HG02885 (cell line): ENCODE data around the gene AR.
"Not testable (repeated sequence)": the region's sequence is repeated elsewhere in the genome, so short reads cannot be mapped to it uniquely, and the experiment has no call there.

ENCODE experiments used
- ATAC-seq: cut with Tn5 transposase; IDR thresholded peaks from one replicate; pipeline ENCODE4 v1.9.1; 2021; ENCODE audit warnings: mild to moderate bottlenecking; ENCODE audit not compliant: unreplicated experiment, poor library complexity

AR gene

GRCh38 chrX:67622053-67622585 is 78.3 kb downstream of the AR start:
- no peak for ATAC-seq

DNA sequence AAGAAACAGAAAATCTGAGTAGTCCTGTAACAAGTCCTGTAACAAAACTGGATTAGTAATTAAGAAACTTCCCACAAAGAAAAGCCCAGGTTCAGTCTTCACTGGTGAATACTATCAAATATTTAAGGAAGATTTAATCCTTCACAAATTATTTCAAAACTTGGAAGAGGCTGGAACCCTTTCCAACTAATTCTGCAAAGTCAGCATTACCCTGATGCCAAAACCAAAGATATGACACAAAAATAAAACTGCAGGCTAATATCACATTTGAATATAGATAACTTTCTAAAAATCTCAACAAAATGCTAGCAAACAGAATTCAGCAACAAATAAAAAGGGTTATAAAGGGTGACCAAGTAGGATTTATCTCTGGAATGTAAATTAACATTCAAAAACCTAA is 80.5 kb downstream of the AR start:
- ATAC-seq, result no peak

DNA sequence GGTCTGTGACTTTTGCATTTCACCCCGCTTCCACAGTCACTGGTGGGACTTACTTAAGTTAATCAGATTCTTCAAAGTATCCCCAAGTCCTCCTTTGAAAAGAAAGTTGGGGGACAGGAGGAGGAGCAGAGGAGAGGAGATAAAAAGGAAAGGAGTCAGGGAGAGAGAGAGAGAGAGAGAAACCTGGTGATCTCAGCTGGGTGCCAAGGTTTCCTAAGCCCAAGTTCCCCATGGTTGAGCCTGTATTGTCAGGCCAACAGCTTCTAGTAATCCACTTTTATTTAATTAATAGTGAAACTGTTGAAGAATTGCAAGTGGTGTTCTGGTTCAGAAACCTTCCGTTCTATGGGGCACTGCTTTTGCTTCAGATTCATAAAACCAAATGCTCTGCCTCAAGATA is 91.6 kb downstream of the AR start:
- ATAC-seq, result no peak

GRCh38 chrX:67636532-67636931 is 92.7 kb downstream of the AR start:
- no peak for ATAC-seq

DNA sequence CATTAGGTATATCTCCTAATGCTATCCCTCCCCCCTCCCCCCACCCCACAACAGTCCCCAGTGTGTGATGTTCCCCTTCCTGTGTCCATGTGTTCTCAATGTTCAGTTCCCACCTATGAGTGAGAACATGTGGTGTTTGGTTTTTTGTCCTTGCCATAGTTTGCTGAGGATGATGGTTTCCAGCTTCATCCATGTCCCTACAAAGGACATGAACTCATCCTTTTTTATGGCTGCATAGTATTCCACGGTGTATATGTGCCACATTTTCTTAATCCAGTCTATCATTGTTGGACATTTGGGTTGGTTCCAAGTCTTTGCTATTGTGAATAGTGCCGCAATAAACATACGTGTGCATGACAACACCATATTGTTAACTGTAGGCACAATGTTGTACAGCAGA is 93.5 kb downstream of the AR start:
- not testable (repeated sequence) for ATAC-seq

- ATAC-seq, result no peak
These were observed 104.5 kb downstream of the AR start for GRCh38 chrX:67648361-67648760.

DNA sequence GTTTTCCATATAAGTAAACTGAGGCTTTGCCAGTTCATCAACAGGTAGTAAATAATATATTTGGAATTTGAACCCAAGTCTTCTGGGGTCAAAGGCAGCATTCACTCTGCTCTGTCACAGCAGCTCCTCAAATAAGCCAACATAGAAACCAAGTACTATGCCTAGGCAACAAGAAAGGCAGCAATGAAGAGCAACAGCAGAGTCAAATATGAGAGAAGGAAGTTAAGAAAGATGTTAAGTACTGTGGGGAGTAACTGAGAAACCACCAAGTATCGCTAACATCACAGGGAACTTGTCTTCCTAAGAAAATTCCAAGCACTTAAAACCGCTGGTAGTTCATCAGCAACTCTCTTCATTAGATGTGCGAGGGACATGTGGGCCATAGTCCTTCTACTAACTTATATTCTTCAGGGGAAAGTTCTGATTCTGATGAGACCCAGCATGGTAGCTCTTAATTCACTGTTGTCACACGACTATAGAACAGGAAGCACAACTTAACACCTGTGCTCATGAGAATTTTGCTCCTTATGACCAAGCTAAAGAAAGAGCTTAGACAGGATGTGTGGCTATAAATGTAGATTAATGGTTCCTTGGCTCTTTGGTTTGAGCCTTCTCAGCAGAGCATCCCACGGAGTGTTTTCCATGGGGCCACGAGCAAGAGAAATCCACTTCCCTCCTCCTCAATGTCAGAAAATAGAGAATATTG is 107.8 kb downstream of the AR start:
- no peak for ATAC-seq

DNA sequence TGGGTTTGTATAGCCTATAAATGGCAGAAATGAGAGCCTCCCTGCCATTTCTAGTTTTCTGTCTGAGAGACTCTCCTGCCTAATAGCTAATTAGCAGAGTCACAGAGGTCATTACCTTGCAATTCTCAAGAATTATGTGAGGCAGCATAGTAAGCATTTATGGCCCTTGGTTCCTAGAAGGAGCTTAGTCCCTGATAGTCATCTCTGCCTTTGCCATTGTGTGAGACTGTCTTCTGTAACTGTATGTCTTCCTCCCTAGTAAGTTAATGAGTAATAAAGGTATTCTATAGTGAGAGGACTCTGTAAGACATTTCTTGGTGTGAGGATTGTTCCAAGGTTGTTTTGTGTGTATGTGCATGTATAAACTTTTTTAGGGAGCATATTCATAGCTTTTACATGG is 108.7 kb downstream of the AR start:
- no peak for ATAC-seq

GRCh38 chrX:67654301-67654700 is 110.5 kb downstream of the AR start:
- ATAC-seq, result no peak

GRCh38 chrX:67665583-67665982 is 121.8 kb downstream of the AR start:
- no peak for ATAC-seq

DNA sequence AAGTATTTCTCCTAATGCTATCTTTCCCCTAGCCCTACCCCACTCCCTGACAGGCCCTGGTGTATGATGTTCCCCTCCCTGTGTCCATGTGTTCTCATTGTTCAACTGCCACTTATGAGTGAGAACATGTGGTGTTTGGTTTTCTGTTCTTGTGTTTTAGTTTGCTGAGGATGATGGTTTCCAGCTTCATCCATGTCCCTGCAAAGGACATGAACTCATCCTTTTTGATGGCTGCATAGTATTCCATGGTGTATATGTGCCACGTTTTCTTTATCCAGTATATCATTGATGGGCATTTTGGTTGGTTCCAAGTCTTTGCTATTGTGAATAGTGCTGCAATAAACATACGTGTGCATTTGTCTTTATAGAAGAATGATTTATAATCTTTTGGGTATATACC is 126.9 kb downstream of the AR start:
- ATAC-seq, result not testable (repeated sequence)

- ATAC-seq, result no peak
These were observed 130.0 kb downstream of the AR start for GRCh38 chrX:67673741-67674274.

DNA sequence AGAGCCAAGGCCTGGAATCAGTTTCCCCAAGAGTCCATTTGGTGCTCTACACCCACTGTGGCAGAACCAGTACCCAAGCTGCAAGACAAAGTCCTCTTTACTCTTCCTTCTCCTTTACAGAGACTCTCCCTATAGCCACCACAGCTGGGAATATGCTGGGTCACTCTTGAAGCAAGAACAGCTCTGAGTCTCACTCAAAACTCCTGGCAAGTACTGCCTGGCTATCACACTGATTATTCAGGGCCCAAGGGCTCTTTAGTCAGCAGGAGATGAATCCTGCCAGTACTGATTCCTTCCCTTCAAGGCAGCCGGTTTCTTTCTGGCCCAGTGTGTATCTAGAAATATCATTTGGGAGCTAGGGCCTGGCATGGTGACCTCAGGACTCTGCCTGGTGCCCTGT is 130.9 kb downstream of the AR start:
- ATAC-seq, result no peak

GRCh38 chrX:67684136-67684535 is 140.3 kb downstream of the AR start:
- no peak for ATAC-seq

GRCh38 chrX:67692246-67692645 is 148.4 kb downstream of the AR start:
- no peak for ATAC-seq

GRCh38 chrX:67693928-67694327 is 150.1 kb downstream of the AR start:
- no peak for ATAC-seq

DNA sequence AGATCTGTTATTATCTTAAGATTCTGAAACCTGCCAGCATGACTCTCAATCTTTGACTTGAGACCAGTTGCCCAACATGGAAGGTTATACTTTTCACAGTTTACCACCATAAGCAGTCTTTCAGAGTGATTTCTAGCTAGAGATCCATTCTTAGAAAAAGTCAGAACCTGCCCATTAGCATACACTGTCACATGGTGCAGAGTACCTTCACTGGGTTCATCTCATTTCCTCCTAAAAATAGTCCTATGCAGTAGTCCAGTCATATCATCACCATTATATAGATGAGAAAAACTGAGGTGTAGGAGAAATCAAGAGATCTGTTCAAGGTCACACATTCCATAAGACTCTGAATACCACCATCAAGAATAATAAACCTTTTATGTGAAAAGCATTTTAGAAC is 153.6 kb downstream of the AR start:
- ATAC-seq, result no peak

GRCh38 chrX:67700602-67701001 is 156.8 kb downstream of the AR start:
- ATAC-seq, result no peak

DNA sequence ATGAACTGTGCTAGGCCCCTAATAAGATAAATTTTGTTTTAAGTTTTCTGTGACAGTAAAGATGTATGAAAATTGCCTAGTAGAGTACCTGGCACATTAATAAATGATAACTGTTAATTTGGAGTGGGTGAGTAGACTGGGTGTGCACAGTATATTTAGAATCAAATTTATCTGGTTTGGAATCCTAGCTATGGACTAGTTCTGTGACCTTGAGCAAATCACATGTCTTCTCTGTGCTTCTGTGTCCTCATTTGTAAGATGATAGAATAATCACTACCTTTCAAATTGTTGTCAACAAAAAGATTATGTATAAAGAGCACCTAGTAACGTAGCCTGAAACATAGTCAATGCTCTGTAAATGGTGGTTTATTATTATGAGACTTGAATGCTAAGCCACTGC is 170.2 kb downstream of the AR start:
- no peak for ATAC-seq

GRCh38 chrX:67717571-67717970 is 173.8 kb downstream of the AR start:
- ATAC-seq, result no peak

DNA sequence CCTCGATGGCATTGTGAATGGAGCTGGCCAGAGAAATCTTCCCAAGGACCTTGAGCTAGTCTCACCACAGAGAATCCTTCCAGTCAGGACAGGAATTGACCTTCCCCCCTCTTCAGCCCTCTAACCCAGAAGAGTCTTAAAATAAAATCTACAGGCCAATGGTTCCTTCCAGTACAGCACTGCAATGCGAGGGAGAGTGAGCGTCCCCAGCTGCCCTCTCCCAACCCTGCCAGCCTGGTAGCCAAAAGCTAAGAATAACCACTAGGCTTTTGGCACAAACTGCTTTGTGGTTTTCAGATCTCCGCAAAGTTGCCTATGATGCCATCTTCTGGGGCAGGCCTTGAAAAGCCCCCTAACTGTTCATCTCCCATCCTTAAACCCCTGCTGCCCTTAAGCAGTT is 175.1 kb downstream of the AR start:
- no peak for ATAC-seq

- ATAC-seq, result no peak
These were observed 176.5 kb downstream of the AR start for GRCh38 chrX:67720344-67720743.
